Fibroblast of lung (primary cell): ENCODE measurements around the gene DLGAP1. TPM values are rescaled to one million over a fixed set of nuclear protein-coding genes. Genes with fewer than 3 reads are reported as not detected.
A peak's percentile ranks its signal among the peaks of the same experiment; 100 is the strongest.

Source experiments
- DNase-seq, 2 donors: peaks; one replicate each; pipeline versions ENCODE4 v3.0.0 to v3.0.0-alpha.2; 2010; ENCODE audit warnings: low read depth in 2 of 2
- H2AFZ ChIP-seq: 2 replicates; pipeline ENCODE4 v1.5.1; 2012; ENCODE audit warnings: low read length, control low read depth, inconsistent platforms
- H3K27ac ChIP-seq: 2 replicates; pipeline ENCODE4 v1.5.1; 2011; ENCODE audit warnings: low read length, control low read depth; ENCODE audit not compliant: insufficient read depth
- H3K27me3 ChIP-seq: 2 replicates; pipeline ENCODE4 v1.5.1; 2011; ENCODE audit warnings: mild to moderate bottlenecking, low read length; ENCODE audit not compliant: control insufficient read depth, insufficient read depth
- H3K36me3 ChIP-seq: 2 replicates; pipeline ENCODE4 v1.5.1; 2011; ENCODE audit warnings: low read length; ENCODE audit not compliant: control insufficient read depth, insufficient read depth
- H3K4me1 ChIP-seq: 2 replicates; pipeline ENCODE4 v1.5.1; 2011; ENCODE audit warnings: low read length; ENCODE audit not compliant: control insufficient read depth, insufficient read depth; ENCODE audit errors: extremely low read depth
- H3K4me2 ChIP-seq: 2 replicates; pipeline ENCODE4 v1.5.1; 2011; ENCODE audit warnings: low read length, control low read depth; ENCODE audit not compliant: insufficient read depth; ENCODE audit errors: extremely low read depth
- H3K4me3 ChIP-seq, 4 experiments: fragments of 200-600 bp in 1 of 4; sonication (generic) in 1 of 4; replicated peaks in 1 of 4; 2 replicates each; pipeline ENCODE4 v1.5.1; 2011 to 2016; ENCODE audit warnings: low read length in 4 of 4, low read depth in 3 of 4, mild to moderate bottlenecking in 3 of 4, control low read depth in 2 of 4, inconsistent platforms in 1 of 4, mixed read lengths in 1 of 4; ENCODE audit not compliant: insufficient read depth in 1 of 4; ENCODE audit errors: control extremely low read depth in 1 of 4
- H3K79me2 ChIP-seq: 2 replicates; pipeline ENCODE4 v1.5.1; 2012; ENCODE audit warnings: mild to moderate bottlenecking, low read length, inconsistent platforms; ENCODE audit not compliant: control insufficient read depth, insufficient read depth
- H3K9ac ChIP-seq: 2 replicates; pipeline ENCODE4 v1.5.1; 2011; ENCODE audit warnings: mild to moderate bottlenecking, low read length, control low read depth; ENCODE audit not compliant: insufficient read depth
- H3K9me3 ChIP-seq: 2 replicates; pipeline ENCODE4 v1.5.1; 2012; ENCODE audit warnings: low read depth, low read length; ENCODE audit not compliant: control insufficient read depth, insufficient read depth
- H4K20me1 ChIP-seq: 2 replicates; pipeline ENCODE4 v1.5.1; 2011; ENCODE audit warnings: low read length; ENCODE audit not compliant: control insufficient read depth, insufficient read depth; ENCODE audit errors: extremely low read depth
- EZH2 ChIP-seq: IDR thresholded peaks from 2 replicates; pipeline ENCODE4 v1.5.1; 2012; ENCODE audit warnings: low read length, control low read depth, mild to moderate bottlenecking; ENCODE audit errors: missing control alignments
- polyA plus RNA-seq, 2 donors: library from polyadenylated mRNA; depleted of rRNA in 1 of 2; stranded (reverse) in 1 of 2; unstranded in 1 of 2; fragments of >200 nt; gene quantifications; 2 replicates each; pipeline ENCODE4 v1.2.1, GENCODE V29; 2011 to 2012; ENCODE audit warnings: missing spikeins in 1 of 2
- total RNA-seq: library from RNA; depleted of rRNA; stranded (reverse); fragments of >200 nt; gene quantifications from 2 replicates; pipeline ENCODE4 v1.2.1, GENCODE V29; 2014
- TF ChIP-seq, protein P1 (sequence below), 2 donors: IDR thresholded peaks in 1 of 2; conservative IDR thresholded peaks in 1 of 2; 1 replicate in 1 of 2; 2 replicates in 1 of 2; pipeline ENCODE4 v1.5.1; 2011 to 2012; ENCODE audit warnings: low read length in 2 of 2, control low read depth in 1 of 2, inconsistent platforms in 1 of 2, low read depth in 1 of 2, mild to moderate bottlenecking in 1 of 2

Gene DLGAP1
- total and polyA plus RNA-seq, 2 donors (not counting 1 experiment from before 2014, with no cell fraction given): 0.16 to 0.17 TPM

DNA sequence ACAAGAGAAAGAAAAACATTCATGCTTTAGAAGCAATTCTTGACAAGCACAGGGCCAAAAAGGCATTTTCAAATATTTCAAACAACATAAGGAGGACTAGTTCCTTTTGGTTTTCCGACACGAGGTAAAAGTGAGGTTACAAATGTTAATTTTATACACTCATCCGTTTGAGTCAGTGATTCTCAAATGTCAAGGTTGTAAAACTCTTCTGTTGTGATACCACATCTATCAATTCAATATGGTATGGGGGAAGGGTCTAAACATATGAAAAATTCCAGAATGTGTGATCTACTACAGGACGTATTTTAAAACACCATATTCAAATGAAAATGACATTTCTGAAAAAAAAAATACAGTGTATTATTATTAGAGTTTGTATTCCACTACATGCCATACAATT, 952.5 kb downstream of the DLGAP1 start:
- DNase-seq: no peak
- Histone ChIP-seq H3K9me3 (no peaks in the 10 kb centered on the region), H3K4me1 (peaks cover 3% of the 10 kb centered on the region), H3K4me3 (no peak overlapping the region), H2AFZ (no peak overlapping the region), H3K27me3 (no peaks in the 10 kb centered on the region), H3K4me2 (no peak overlapping the region), H3K36me3 (no peaks in the 10 kb centered on the region), H4K20me1 (no peaks in the 10 kb centered on the region), H3K79me2 (no peaks in the 10 kb centered on the region), H3K27ac (no peak overlapping the region), H3K9ac (no peak overlapping the region)
- TF ChIP-seq, protein P1, sequence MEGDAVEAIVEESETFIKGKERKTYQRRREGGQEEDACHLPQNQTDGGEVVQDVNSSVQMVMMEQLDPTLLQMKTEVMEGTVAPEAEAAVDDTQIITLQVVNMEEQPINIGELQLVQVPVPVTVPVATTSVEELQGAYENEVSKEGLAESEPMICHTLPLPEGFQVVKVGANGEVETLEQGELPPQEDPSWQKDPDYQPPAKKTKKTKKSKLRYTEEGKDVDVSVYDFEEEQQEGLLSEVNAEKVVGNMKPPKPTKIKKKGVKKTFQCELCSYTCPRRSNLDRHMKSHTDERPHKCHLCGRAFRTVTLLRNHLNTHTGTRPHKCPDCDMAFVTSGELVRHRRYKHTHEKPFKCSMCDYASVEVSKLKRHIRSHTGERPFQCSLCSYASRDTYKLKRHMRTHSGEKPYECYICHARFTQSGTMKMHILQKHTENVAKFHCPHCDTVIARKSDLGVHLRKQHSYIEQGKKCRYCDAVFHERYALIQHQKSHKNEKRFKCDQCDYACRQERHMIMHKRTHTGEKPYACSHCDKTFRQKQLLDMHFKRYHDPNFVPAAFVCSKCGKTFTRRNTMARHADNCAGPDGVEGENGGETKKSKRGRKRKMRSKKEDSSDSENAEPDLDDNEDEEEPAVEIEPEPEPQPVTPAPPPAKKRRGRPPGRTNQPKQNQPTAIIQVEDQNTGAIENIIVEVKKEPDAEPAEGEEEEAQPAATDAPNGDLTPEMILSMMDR (conservative IDR thresholded peaks at IDR 0.05 in 1 of 2, IDR thresholded peaks at IDR 0.05 in 1 of 2; ENCODE audit: low read depth in 1 of 2, low read length in 2 of 2): no peak
- no peak for TF ChIP-seq EZH2

DNA sequence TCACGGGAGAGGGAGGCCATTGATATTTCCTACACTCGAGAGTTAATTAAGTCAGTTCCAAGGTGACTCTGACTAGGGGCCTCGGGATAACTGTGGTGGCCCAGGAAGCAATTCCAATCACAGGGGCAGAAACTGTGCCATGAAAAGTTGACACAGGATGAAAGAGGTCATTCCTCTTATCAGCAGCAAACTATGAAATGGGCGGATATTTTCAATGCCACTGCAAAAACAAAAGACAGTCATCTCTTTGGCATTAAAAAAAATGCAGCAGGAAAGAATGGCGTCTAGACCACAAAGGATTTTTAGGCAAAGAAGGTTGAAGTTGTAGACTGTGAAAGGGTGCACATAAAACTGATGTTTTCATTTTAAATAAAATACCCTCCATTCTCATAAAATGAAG, 955.1 kb downstream of the DLGAP1 start:
- no peak overlapping the region for H3K27ac ChIP-seq
- H3K27me3 ChIP-seq: no peaks in the 10 kb centered on the region
- peaks cover 3% of the 10 kb centered on the region for H3K4me1 ChIP-seq
- no peaks in the 10 kb centered on the region for H3K36me3 ChIP-seq
- no peak overlapping the region for H3K4me3 ChIP-seq
- TF ChIP-seq, protein P1 (conservative IDR thresholded peaks at IDR 0.05 in 1 of 2, IDR thresholded peaks at IDR 0.05 in 1 of 2; ENCODE audit: low read depth in 1 of 2, low read length in 2 of 2): no peak
- TF ChIP-seq EZH2: no peak
- no peaks in the 10 kb centered on the region for H3K79me2 ChIP-seq
- H3K9me3 ChIP-seq: no peaks in the 10 kb centered on the region
- no peaks in the 10 kb centered on the region for H4K20me1 ChIP-seq
- H3K9ac ChIP-seq: no peak overlapping the region
- DNase-seq: peak in 1 of 2 donors; percentile 58
- no peak overlapping the region for H3K4me2 ChIP-seq
- no peak overlapping the region for H2AFZ ChIP-seq

DNA sequence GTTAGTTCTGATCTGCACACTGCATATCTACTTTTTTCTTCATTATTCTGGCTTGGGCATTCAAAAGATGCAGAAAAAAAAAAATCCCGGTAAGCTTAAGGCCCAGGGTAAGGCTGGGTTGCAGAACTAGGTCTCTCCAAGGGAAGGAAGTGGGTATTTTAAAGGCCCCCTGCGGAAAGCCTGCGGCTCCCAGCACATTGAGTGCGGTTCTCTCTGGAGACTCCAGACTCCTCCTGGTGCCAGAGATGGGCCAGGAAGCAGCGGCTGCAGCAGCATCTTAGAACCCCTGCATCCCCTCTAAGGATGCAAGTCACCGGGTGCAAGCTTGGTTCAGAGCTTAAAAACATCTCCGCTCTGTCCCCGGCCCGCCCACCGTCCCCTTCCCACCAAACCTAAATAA, 955.6 kb downstream of the DLGAP1 start:
- Histone ChIP-seq H3K27me3 (no peaks in the 10 kb centered on the region), H3K4me2 (peak overlapping the region; percentile 91), H3K4me1 (peaks cover 3% of the 10 kb centered on the region), H3K9ac (no peak overlapping the region), H2AFZ (peak overlapping the region; percentile 82), H3K9me3 (no peaks in the 10 kb centered on the region), H3K36me3 (no peaks in the 10 kb centered on the region), H3K4me3 (peak overlapping the region; percentile 37 to 53 (median 48)), H3K79me2 (no peaks in the 10 kb centered on the region), H4K20me1 (no peaks in the 10 kb centered on the region), H3K27ac (no peak overlapping the region)
- DNase-seq: peak in 1 of 2 donors; percentile 20
- TF ChIP-seq, protein P1 (conservative IDR thresholded peaks at IDR 0.05 in 1 of 2, IDR thresholded peaks at IDR 0.05 in 1 of 2; ENCODE audit: low read depth in 1 of 2, low read length in 2 of 2): no peak
- no peak for TF ChIP-seq EZH2
